ENCODE data around the gene FSTL5.

Gene FSTL5

GRCh38 chr4:161457311-161457710, 706.5 kb downstream of the FSTL5 start:
- DNase-seq (ENCODE audit: low read depth, low spot score): no peak

GRCh38 chr4:161454860-161455259, 708.9 kb downstream of the FSTL5 start:
- no peak for DNase-seq (ENCODE audit: low read depth, low spot score)

DNA sequence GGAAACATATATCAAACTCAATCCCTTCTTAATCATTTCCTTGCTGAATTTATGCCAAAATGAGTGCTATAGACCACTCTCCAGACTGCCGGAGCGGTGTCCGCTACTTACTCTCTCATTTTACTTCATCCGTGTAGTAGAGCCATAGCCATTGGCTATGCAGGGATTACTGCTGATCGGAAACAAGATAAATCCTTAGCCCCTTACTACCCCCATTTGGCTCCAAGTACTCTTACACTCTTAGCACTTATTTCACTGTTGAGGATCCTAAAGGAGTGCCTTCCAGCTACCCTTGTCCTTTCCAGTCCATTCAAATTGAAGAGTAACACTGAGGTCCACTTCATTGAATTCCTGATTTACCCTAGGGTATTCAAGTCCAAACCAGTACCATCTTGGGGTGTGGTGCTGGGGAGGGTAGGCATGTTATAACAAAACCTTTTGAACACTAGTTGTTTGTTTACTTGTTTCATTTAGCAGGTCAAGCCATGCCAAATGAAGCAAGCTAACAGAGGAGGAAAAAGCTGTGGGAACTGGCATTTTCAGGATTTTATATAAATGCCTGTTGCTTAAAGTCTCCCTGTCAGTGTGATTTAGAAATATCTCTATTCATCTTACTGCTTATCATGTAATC, 715.1 kb downstream of the FSTL5 start:
- DNase-seq (ENCODE audit: low read depth, low spot score): no peak

GRCh38 chr4:161444626-161445025, 719.2 kb downstream of the FSTL5 start:
- no peak for DNase-seq (ENCODE audit: low read depth, low spot score)

- DNase-seq (ENCODE audit: low read depth, low spot score): no peak
Measured at GRCh38 chr4:161442921-161443320, 720.9 kb downstream of the FSTL5 start.

- no peak for DNase-seq (ENCODE audit: low read depth, low spot score)
Measured at GRCh38 chr4:161438096-161438495, 725.7 kb downstream of the FSTL5 start.

- DNase-seq (ENCODE audit: low read depth, low spot score): no peak
Measured at GRCh38 chr4:161428180-161428965, 735.4 kb downstream of the FSTL5 start.

DNA sequence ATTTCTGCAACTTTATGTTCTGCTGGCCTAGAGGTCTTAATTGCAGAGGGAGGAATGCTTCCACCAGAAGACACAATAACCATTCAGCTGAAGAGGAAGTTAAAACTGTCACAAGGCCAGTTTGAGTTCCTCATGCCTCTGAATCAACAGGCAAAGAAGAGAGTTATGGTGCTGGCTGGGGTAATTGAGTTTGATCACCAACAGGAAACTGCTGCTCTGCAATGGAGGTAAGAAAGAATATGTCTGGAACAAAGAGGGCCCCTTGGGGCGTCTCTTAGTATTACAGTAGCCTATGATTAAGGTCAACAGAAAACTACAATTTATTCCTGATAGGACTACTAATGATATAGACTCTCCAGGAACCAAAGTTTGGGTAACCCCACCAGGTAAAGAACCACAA, 744.0 kb downstream of the FSTL5 start:
- no peak for DNase-seq (ENCODE audit: low read depth, low spot score)

GRCh38 chr4:161411901-161412300, 751.9 kb downstream of the FSTL5 start:
- no peak for DNase-seq (ENCODE audit: low read depth, low spot score)

- DNase-seq (ENCODE audit: low read depth, low spot score): no peak
Measured at GRCh38 chr4:161404346-161405110, 759.3 kb downstream of the FSTL5 start.

- DNase-seq (ENCODE audit: low read depth, low spot score): no peak
Measured at GRCh38 chr4:161403781-161404180, 760.0 kb downstream of the FSTL5 start.

DNA sequence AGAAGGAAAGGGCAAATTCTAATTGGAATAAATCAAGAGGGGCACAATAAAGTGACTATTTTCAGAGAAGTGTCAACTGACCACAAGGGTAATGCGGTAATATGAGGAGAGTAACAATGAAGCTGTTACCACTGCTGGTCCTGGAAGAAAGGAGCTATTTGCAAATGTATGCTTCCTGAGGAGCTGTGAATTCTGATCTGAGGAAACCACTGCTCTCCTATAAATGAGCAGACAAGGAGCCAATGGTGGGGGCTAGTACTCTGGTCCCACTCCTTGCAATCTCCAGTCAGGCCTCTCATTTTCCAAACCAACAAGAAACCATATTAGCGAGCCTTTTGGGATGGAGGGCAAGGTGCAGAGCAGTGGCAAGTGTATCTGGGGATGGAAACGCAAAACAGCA, 770.2 kb downstream of the FSTL5 start:
- peak; percentile 56 for DNase-seq (ENCODE audit: low read depth, low spot score)

DNA sequence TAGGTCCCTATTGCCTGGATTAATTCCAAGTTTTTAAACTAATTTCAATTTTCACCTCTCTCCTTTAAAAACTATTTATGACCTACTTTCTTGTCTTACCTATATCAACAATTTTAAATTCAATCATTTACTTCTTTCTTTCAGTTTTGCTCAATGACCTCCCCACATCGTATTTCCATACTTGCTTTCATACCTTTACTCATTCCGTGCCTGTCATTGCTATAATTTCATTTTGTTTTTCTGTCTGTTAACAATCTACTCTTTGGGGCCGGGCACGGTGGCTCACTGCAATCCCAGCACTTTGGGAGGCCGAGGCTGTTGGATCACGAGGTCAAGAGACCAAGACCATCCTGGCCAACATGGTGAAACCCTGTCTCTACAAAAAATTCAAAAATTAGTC, 781.1 kb downstream of the FSTL5 start:
- no peak for DNase-seq (ENCODE audit: low read depth, low spot score)

DNA sequence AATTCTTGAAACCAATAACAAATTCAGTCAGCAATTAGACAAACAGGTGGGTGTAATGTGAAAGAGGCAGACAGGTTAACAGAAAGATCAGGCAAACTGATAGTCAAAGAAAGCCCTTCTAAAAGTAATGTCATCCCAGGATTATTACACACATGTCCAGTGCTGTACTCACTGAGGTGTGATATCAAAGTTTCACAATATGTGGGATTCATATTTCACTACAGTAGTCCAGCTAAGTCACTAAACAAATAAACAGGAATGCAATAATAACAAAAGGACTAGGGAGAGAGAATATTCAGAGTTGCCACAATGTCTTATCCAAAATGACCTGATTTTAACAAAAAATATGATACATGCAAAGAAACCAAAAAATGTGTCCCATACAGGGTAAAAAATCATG, 787.5 kb downstream of the FSTL5 start:
- no peak for DNase-seq (ENCODE audit: low read depth, low spot score)

DNA sequence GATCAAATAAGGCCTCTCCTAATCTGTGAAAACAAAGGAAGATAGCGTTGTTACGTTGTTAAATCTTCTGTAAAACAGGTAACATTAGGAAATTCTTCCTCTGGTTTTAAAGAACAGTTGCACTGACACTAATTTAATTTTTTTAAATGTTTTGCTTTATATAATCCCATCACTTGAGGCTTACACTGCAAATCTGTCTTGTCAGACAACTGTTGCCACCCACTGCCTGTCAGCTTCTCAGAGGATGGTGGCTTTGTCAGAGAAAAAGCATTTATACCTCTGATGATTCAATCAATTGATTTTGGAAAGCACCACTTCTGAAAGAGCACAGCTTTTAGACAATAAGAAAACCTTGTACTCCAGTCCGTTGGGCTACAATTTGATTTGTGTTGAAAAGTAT, 799.1 kb downstream of the FSTL5 start:
- DNase-seq (ENCODE audit: low read depth, low spot score): no peak

DNA sequence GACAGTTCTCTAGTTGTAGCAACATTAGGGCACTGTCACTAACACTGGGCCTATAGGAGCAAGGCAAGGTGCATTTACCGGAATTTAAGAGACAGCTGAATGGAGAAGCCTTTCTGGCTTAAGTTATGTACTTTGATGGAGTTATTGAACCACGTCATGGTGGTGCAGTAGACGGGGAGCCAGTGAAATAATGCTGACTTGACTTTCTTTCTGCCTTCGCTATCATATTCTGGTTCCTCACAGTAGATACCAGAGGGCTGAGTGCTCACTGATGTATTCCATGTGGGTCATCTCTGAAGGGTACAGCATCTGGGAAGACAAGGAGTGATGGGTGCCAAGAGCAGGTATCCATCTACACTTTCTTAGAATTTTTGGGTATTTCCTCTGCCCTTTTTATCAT, 802.8 kb downstream of the FSTL5 start:
- no peak for DNase-seq (ENCODE audit: low read depth, low spot score)

DNA sequence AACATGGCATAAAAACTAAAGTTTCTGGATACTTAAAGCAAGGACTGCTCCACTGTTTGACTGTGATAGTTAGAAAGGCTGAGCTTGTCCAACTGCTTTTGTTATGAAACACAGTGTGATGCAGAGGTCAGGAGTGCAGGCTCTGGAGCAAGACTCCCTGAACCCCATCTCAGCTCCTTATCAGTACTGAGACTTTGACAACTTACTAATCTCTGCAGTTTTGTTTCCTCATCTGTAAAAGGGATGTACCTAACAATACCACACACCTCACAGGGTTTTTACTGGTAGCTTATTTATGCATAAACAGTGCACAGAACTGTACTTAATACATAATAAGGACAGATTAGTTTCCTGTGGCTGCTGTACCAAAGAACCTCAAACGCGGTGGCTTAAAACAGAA, 804.3 kb downstream of the FSTL5 start:
- DNase-seq (ENCODE audit: low read depth, low spot score): no peak

- DNase-seq (ENCODE audit: low read depth, low spot score): no peak
Measured at GRCh38 chr4:161356351-161356750, 807.4 kb downstream of the FSTL5 start.

GRCh38 chr4:161350946-161351345, 812.9 kb downstream of the FSTL5 start:
- no peak for DNase-seq (ENCODE audit: low read depth, low spot score)

- DNase-seq (ENCODE audit: low read depth, low spot score): no peak
Measured at GRCh38 chr4:161345741-161346140, 818.1 kb downstream of the FSTL5 start.

DNA sequence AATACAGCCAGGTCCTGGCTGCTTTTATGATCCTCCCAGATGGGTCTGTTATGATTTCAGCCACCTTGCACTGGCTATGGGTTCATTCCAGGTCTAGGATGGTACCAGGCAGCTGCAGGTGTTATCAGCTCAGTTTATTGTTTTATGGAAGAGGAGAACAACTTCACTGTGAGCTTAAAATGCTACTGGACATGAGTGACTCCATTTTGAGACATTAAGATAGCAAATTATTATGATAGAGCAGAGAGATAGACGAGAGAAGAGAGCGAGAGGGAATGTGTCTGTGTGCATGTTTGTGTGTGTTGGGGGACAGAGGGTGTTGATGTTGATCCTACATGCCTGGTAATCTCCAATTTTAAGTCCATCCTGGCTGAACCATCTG, 820.2 kb downstream of the FSTL5 start:
- no peak for DNase-seq (ENCODE audit: low read depth, low spot score)

- DNase-seq (ENCODE audit: low read depth, low spot score): no peak
Measured at GRCh38 chr4:161342881-161343568, 820.8 kb downstream of the FSTL5 start.

Measured in iPS DF 19.7 (cell line).